Right lobe of liver (tissue), 6 donors: ENCODE measurements around the gene CCL22. TPM values are rescaled to one million over a fixed set of nuclear protein-coding genes. Genes with fewer than 3 reads are reported as not detected.

ENCODE experiments used
- ATAC-seq, 4 donors: fragments of 200-7000 bp; cut with Tn5 transposase; one replicate each; pipeline ENCODE4 v1.9.1; 2020; ENCODE audit warnings: mild to moderate bottlenecking in 4 of 4, moderate library complexity in 4 of 4
- DNase-seq, 3 donors: peaks; one replicate each; pipeline ENCODE4 v3.0.0-alpha.2; 2020
- H3K27ac ChIP-seq, 3 donors: fragments of 200-600 bp; one replicate each; pipeline ENCODE4 v1.8.0; 2022
- H3K27me3 ChIP-seq, 2 donors: fragments of 200-600 bp; one replicate each; pipeline ENCODE4 v1.8.0; 2022
- H3K36me3 ChIP-seq, 4 donors: fragments of 200-600 bp; sonication (generic) in 1 of 4; one replicate each; pipeline versions ENCODE4 v1.5.1 to v1.8.0; 2017 to 2022; ENCODE audit warnings: control low read depth in 1 of 4
- H3K4me1 ChIP-seq, 4 donors: fragments of 200-600 bp; sonication (generic) in 1 of 4; one replicate each; pipeline versions ENCODE4 v1.5.1 to v1.8.0; 2017 to 2022; ENCODE audit warnings: control low read depth in 1 of 4
- H3K4me3 ChIP-seq, 3 donors: fragments of 200-600 bp; one replicate each; pipeline ENCODE4 v1.8.0; 2022
- H3K9me3 ChIP-seq, 4 donors: fragments of 200-600 bp; sonication (generic) in 1 of 4; one replicate each; pipeline versions ENCODE4 v1.5.1 to v1.8.0; 2017 to 2022; ENCODE audit warnings: control low read depth in 1 of 4
- POLR2A ChIP-seq: fragments of 450-650 bp; IDR thresholded peaks from one replicate; pipeline ENCODE4 v1.6.1; 2017; ENCODE audit warnings: antibody characterized with exemption, mild to moderate bottlenecking
- WGBS: methylation state at CpG from one replicate; pipeline ENCODE4 v1.1.6; 2018; ENCODE audit warnings: low coverage, low lambda C conversion rate; ENCODE audit not compliant: insufficient coverage; ENCODE audit errors: missing lambda C conversion rate; 5-methylcytosine and 5-hydroxymethylcytosine counted together
- intact Hi-C, 2 donors: fragments of 100-400 bp; cut with DNase I; formaldehyde crosslinking; loops; one replicate each; pipeline versions ENCODE4 v1.11.2 to v1.14.1; 2022
- total RNA-seq, 6 experiments: library from RNA; depleted of rRNA in 2 of 6; stranded (reverse); fragments of >200 nt in 2 of 6; fragmentation: NEBNext Ultra II Directional in 3 of 6; extraction: Animal tissue kit (Norgen Biotek cat#: 25700) in 3 of 6; gene quantifications; one replicate each; pipeline versions ENCODE4 v1.1.0 to v1.2.4, GENCODE V29; 2016 to 2023
- TF ChIP-seq, protein P1 (sequence below), 4 donors: fragments of 200-600 bp in 3 of 4; fragments of 450-650 bp in 1 of 4; IDR thresholded peaks; one replicate each; pipeline versions ENCODE4 v1.5.1 to v1.8.0; 2016 to 2022; ENCODE audit warnings: antibody characterized with exemption in 4 of 4, mild to moderate bottlenecking in 2 of 4
- donor health status: DM: no; HTN: yes; CAD: no.
- donor health status: DM: no; HTN: no; CAD: no.
- donor health status: DM: no; HTN: no; CAD: no.
- donor health status: DM: no; HTN: yes; CAD: no.
- donor health status: DM: no; HTN: yes; CAD: no.

CCL22 gene
- total RNA-seq, 6 experiments from 2014 or later = 0.12 to 0.16 TPM; not detected in 4

DNA sequence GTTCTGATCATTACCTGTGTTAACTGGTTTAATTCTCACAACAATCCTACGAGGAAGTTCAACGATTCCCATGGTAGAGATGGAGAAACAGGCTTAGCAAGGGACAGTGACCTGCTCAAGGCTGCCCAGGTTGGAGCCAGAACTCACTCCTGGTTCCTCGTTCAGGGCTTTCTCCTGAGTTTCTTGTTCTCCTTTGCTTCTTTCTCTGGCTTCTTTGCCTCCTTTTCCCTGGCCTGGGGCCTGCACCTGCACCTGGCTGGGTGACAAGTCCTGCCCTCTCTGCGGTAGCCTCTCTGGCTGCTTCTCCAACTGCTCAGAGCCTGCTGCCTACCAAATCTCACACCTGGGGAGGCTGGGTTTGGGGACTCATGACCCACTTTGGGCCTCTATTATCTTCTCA, 2.8 kb downstream of the CCL22 start:
- TF ChIP-seq, protein P1, sequence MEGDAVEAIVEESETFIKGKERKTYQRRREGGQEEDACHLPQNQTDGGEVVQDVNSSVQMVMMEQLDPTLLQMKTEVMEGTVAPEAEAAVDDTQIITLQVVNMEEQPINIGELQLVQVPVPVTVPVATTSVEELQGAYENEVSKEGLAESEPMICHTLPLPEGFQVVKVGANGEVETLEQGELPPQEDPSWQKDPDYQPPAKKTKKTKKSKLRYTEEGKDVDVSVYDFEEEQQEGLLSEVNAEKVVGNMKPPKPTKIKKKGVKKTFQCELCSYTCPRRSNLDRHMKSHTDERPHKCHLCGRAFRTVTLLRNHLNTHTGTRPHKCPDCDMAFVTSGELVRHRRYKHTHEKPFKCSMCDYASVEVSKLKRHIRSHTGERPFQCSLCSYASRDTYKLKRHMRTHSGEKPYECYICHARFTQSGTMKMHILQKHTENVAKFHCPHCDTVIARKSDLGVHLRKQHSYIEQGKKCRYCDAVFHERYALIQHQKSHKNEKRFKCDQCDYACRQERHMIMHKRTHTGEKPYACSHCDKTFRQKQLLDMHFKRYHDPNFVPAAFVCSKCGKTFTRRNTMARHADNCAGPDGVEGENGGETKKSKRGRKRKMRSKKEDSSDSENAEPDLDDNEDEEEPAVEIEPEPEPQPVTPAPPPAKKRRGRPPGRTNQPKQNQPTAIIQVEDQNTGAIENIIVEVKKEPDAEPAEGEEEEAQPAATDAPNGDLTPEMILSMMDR (IDR thresholded peaks at IDR 0.05) = no peak
- TF ChIP-seq POLR2A = no peak
- 51% methylated on average over 4 of the region's 4 CpGs for WGBS
- peak; percentile 44 to 73 (median 68) for DNase-seq
- ATAC-seq = peak; percentile 38 to 69 (median 62)
- intact Hi-C loops = no loop called here
- H3K4me1 ChIP-seq = peaks cover 0 to 18% (median 8%) of the 10 kb centered on the region in 4 donors
- H3K27ac ChIP-seq = no peak overlapping the region
- no peak overlapping the region for H3K4me3 ChIP-seq
- no peaks in the 10 kb centered on the region for H3K36me3 ChIP-seq
- no peaks in the 10 kb centered on the region for H3K9me3 ChIP-seq
- H3K27me3 ChIP-seq = no peaks in the 10 kb centered on the region

DNA sequence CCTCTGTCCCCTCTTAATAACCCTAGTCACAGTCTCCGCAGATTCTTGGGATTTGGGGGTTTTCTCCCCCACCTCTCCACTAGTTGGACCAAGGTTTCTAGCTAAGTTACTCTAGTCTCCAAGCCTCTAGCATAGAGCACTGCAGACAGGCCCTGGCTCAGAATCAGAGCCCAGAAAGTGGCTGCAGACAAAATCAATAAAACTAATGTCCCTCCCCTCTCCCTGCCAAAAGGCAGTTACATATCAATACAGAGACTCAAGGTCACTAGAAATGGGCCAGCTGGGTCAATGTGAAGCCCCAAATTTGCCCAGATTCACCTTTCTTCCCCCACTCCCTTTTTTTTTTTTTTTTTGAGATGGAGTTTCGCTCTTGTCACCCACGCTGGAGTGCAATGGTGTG, 5.6 kb downstream of the CCL22 start:
- peak in 1 of 3 donors; percentile 68 for DNase-seq
- Histone ChIP-seq H3K27me3 (no peaks in the 10 kb centered on the region), H3K9me3 (no peaks in the 10 kb centered on the region), H3K27ac (no peak overlapping the region), H3K36me3 (no peaks in the 10 kb centered on the region), H3K4me3 (no peak overlapping the region), H3K4me1 (peaks cover 0 to 18% (median 8%) of the 10 kb centered on the region in 4 donors)
- peak; percentile 72 to 92 (median 86) for ATAC-seq
- intact Hi-C loops = no loop called here
- WGBS = 21% methylated on average over 3 of the region's 3 CpGs
- TF ChIP-seq, protein P1 (IDR thresholded peaks at IDR 0.05) = no peak
- no peak for TF ChIP-seq POLR2A

DNA sequence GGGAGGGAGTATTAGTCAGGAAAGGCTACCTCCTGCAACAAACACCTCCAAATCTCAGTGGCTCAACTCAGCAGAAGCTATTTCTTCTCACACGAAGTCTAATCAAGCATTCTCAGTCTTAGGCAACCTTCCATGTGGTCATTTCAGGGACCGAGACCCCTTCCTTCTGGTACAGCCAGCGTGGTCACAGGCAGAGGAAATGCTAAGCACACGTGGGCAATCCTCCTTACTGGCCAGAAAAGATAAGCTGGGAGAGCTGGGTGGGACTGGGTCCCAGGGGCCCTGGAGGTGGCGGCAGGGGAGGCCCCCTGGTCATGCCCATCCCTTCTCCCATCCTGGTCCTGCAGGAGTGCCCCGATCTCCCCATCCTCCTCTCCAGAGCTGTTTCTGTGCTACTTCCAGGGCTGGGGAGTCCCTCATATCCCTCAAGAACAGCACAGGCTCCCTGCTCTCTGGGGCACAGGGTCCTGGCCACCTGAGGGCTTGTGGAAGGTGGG, 8.0 kb downstream of the CCL22 start:
- no peak for ATAC-seq
- H3K27ac ChIP-seq = no peak overlapping the region
- 29% methylated on average over 4 of the region's 6 CpGs for WGBS

DNA sequence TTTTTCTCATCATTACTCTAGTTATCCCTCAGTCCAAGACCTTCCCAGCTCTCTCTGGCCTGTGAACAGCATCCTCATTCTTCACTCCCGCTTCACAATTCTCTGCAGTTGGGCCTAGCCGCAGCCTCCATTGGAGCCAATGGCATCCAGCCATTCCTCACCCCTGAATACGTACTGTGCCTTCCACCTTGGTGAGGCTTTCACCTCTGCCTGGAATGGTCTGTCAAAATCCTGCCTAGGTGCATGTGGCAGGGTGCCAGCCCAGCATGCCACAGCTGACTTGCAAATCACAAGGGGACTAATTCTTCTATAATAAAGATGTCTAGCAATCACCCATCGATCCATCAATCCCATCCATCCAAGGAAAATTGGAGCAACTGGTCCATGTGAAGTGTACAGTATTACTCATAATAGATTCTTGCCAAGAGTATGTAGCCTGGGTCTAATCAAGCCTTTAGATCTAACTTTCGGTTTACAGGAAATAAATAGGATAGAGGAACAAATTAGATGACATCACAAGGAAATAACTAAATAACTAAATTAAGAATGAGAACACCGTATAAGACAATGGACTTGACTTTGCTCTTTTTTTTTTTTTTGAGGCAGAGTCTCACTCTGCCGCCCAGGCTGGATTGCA, 8.7 kb downstream of the CCL22 start:
- H3K27ac ChIP-seq = no peak overlapping the region
- WGBS = 42% methylated on average over 6 of the region's 7 CpGs

More for the DNA sequence above, 8.0 kb downstream of the CCL22 start:
- Histone ChIP-seq H3K4me1 (peaks cover 0 to 15% (median 7%) of the 10 kb centered on the region in 4 donors), H3K36me3 (no peaks in the 10 kb centered on the region), H3K27me3 (no peaks in the 10 kb centered on the region), H3K9me3 (no peaks in the 10 kb centered on the region), H3K4me3 (no peak overlapping the region)
- TF ChIP-seq POLR2A = no peak
- TF ChIP-seq, protein P1 (IDR thresholded peaks at IDR 0.05) = no peak
- intact Hi-C loops = no loop called here
- no peak for DNase-seq

More for the DNA sequence above, 8.7 kb downstream of the CCL22 start:
- intact Hi-C loops = no loop called here
- no peaks in the 10 kb centered on the region for H3K27me3 ChIP-seq
- H3K4me3 ChIP-seq = no peak overlapping the region
- no peaks in the 10 kb centered on the region for H3K36me3 ChIP-seq
- H3K4me1 ChIP-seq = peaks cover 0 to 19% (median 8%) of the 10 kb centered on the region in 4 donors
- TF ChIP-seq, protein P1 (IDR thresholded peaks at IDR 0.05) = no peak
- no peak for TF ChIP-seq POLR2A
- peak in 1 of 4 donors; percentile 60 for ATAC-seq
- no peak for DNase-seq
- no peaks in the 10 kb centered on the region for H3K9me3 ChIP-seq
